HUDEP-2 (cell line): ENCODE data around the gene CDK5.

ENCODE experiments used
- DNase-seq, 76 experiments: peaks; one replicate each; lab custom pipeline; 2025; ENCODE audit not compliant: unreplicated experiment in 76 of 76; lab: John Stamatoyannopoulos, UW

Gene CDK5

GRCh38 chr7:151075662-151075971 lies 17.9 kb upstream of the CDK5 start:
- no peak for DNase-seq

- no peak for DNase-seq
Measured at GRCh38 chr7:151074817-151075661, 17.3 kb upstream of the CDK5 start.

GRCh38 chr7:151073990-151074389 lies 16.3 kb upstream of the CDK5 start:
- DNase-seq, result no peak

GRCh38 chr7:151071032-151071866 lies 13.6 kb upstream of the CDK5 start:
- no peak for DNase-seq

GRCh38 chr7:151070574-151070960 lies 12.9 kb upstream of the CDK5 start:
- no peak for DNase-seq

GRCh38 chr7:151069841-151070573 lies 12.3 kb upstream of the CDK5 start:
- peak in 7 of 76 experiments; percentile 7 to 46 (median 27) for DNase-seq

GRCh38 chr7:151068069-151068773 lies 10.5 kb upstream of the CDK5 start:
- DNase-seq, result no peak

GRCh38 chr7:151066273-151066974 lies 8.7 kb upstream of the CDK5 start:
- no peak for DNase-seq

GRCh38 chr7:151065516-151065915 lies 7.8 kb upstream of the CDK5 start:
- no peak for DNase-seq

- DNase-seq, result no peak
Measured at GRCh38 chr7:151064993-151065392, 7.3 kb upstream of the CDK5 start.

- DNase-seq, result no peak
Measured at GRCh38 chr7:151064454-151064853, 6.8 kb upstream of the CDK5 start.

GRCh38 chr7:151063212-151063561 lies 5.5 kb upstream of the CDK5 start:
- peak in 1 of 76 experiments; percentile 21 for DNase-seq

- peak in 34 of 76 experiments; percentile 8 to 87 (median 44) for DNase-seq
Measured at GRCh38 chr7:151062399-151063211, 4.9 kb upstream of the CDK5 start.

- peak in 2 of 76 experiments; percentile 27 to 34 for DNase-seq
Measured at GRCh38 chr7:151062111-151062398, 4.4 kb upstream of the CDK5 start.

- DNase-seq, result no peak
Measured at GRCh38 chr7:151061213-151062110, 3.8 kb upstream of the CDK5 start.

GRCh38 chr7:151060416-151061212 lies 2.9 kb upstream of the CDK5 start:
- peak in 67 of 76 experiments; percentile 7 to 78 (median 49) for DNase-seq

- DNase-seq, result peak in 1 of 76 experiments; percentile 32
Measured at GRCh38 chr7:151060113-151060415, 2.4 kb upstream of the CDK5 start.
